Neural cell (in vitro differentiated cells): Measurements from ENCODE around the gene HSPA12A. TPM values are rescaled to one million over a fixed set of nuclear protein-coding genes. Genes with fewer than 3 reads are reported as not detected.

Source experiments
- H2AFZ ChIP-seq: fragments of 200-600, 300-800 bp; sonication (generic), shearing (Covaris generic); 2 replicates; pipeline ENCODE4 v1.6.0; 2014; ENCODE audit warnings: low read depth, mild to moderate bottlenecking, antibody characterized with exemption, low read length, moderate library complexity
- H3F3A ChIP-seq: fragments of 200-600 bp; shearing (Covaris generic); 2 replicates; pipeline ENCODE4 v1.6.1; 2016; ENCODE audit warnings: mild to moderate bottlenecking, moderate library complexity, mixed read lengths, antibody characterized with exemption, low read length; ENCODE audit not compliant: insufficient read depth, poor library complexity, severe bottlenecking
- H3K27ac ChIP-seq: fragments of 200-600, 300-800 bp; sonication (generic), shearing (Covaris generic); 2 replicates; pipeline ENCODE4 v1.5.1; 2014; ENCODE audit warnings: mild to moderate bottlenecking, low read length, moderate library complexity
- H3K27me3 ChIP-seq: fragments of 300-800, 200-600 bp; sonication (generic), shearing (Covaris generic); 2 replicates; pipeline ENCODE4 v1.6.0; 2014; ENCODE audit warnings: mild to moderate bottlenecking, low read depth, low read length, moderate library complexity; ENCODE audit not compliant: insufficient read depth
- H3K36me3 ChIP-seq: fragments of 300-800, 200-600 bp; sonication (generic), shearing (Covaris generic); 2 replicates; pipeline ENCODE4 v1.5.1; 2014; ENCODE audit warnings: mild to moderate bottlenecking, antibody characterized with exemption, low read length, moderate library complexity; ENCODE audit not compliant: insufficient read depth
- H3K4me2 ChIP-seq: fragments of 300-800, 200-600 bp; sonication (generic), shearing (Covaris generic); 2 replicates; pipeline ENCODE4 v1.6.0; 2014; ENCODE audit warnings: mild to moderate bottlenecking, low read length
- H3K4me3 ChIP-seq: fragments of 300-800, 200-600 bp; sonication (generic), shearing (Covaris generic); 2 replicates; pipeline ENCODE4 v1.5.1; 2014; ENCODE audit warnings: mild to moderate bottlenecking, low read length, moderate library complexity
- H3K79me2 ChIP-seq: fragments of 200-600 bp; shearing (Covaris generic); replicated peaks from 2 replicates; pipeline ENCODE4 v1.6.0; 2014; ENCODE audit warnings: mild to moderate bottlenecking, low read length, moderate library complexity; ENCODE audit not compliant: insufficient read depth
- H3K9ac ChIP-seq: fragments of 300-800, 200-600 bp; sonication (generic), shearing (Covaris generic); 2 replicates; pipeline ENCODE4 v1.6.1; 2016; ENCODE audit warnings: mild to moderate bottlenecking, low read length, mixed read lengths
- H3K9me2 ChIP-seq: fragments of 200-600 bp; shearing (Covaris generic); 2 replicates; pipeline ENCODE4 v1.6.1; 2016; ENCODE audit warnings: mild to moderate bottlenecking, low read length, mixed read lengths; ENCODE audit not compliant: insufficient read depth
- H3K9me3 ChIP-seq: fragments of 200-600, 300-800 bp; sonication (generic), shearing (Covaris generic); 2 replicates; pipeline ENCODE4 v1.6.1; 2016; ENCODE audit warnings: mild to moderate bottlenecking, mixed run types, low read length, moderate library complexity, mixed read lengths
- H4K20me1 ChIP-seq: fragments of 200-600 bp; shearing (Covaris generic); 2 replicates; pipeline ENCODE4 v1.6.1; 2016; ENCODE audit warnings: mild to moderate bottlenecking, mixed run types; ENCODE audit not compliant: insufficient read depth
- EP300 ChIP-seq: fragments of 450-650 bp; conservative IDR thresholded peaks from 2 replicates; pipeline ENCODE4 v1.6.1; 2014; ENCODE audit warnings: antibody characterized with exemption, mild to moderate bottlenecking, moderate library complexity; ENCODE audit not compliant: poor library complexity, severe bottlenecking
- EZH2 ChIP-seq: fragments of 200-600, 300-800 bp; shearing (Covaris generic), sonication (generic); IDR thresholded peaks from 2 replicates; pipeline ENCODE4 v1.6.1; 2014; ENCODE audit warnings: antibody characterized with exemption, low read length, borderline replicate concordance, mild to moderate bottlenecking; ENCODE audit not compliant: insufficient read depth, poor library complexity, severe bottlenecking
- MXI1 ChIP-seq: fragments of 450-650 bp; conservative IDR thresholded peaks from 2 replicates; pipeline ENCODE4 v1.6.1; 2014; ENCODE audit warnings: antibody characterized with exemption, mild to moderate bottlenecking; ENCODE audit not compliant: poor library complexity, severe bottlenecking
- POLR2AphosphoS5 ChIP-seq: IDR thresholded peaks from 2 replicates; pipeline ENCODE4 v1.6.1; 2012
- RAD21 ChIP-seq: fragments of 450-650 bp; conservative IDR thresholded peaks from 2 replicates; pipeline ENCODE4 v1.6.1; 2014; ENCODE audit warnings: antibody characterized with exemption, mild to moderate bottlenecking, moderate library complexity
- SMC3 ChIP-seq: fragments of 450-650 bp; conservative IDR thresholded peaks from 2 replicates; pipeline ENCODE4 v1.6.1; 2014; ENCODE audit warnings: antibody characterized with exemption, mild to moderate bottlenecking, moderate library complexity; ENCODE audit not compliant: poor library complexity
- TAF1 ChIP-seq: IDR thresholded peaks from 2 replicates; pipeline ENCODE4 v1.6.1; 2012; ENCODE audit warnings: low read depth
- polyA plus RNA-seq: library from polyadenylated mRNA; depleted of rRNA; stranded (reverse); fragments of >200 nt; gene quantifications from 2 replicates; pipeline ENCODE4 v1.2.3, GENCODE V29; 2014
- TF ChIP-seq, protein P1 (sequence below): fragments of 450-650 bp; IDR thresholded peaks from 2 replicates; pipeline ENCODE4 v1.5.1; 2014; ENCODE audit warnings: antibody characterized with exemption, mild to moderate bottlenecking, moderate library complexity; ENCODE audit not compliant: poor library complexity, severe bottlenecking
- TF ChIP-seq, protein P2 (sequence below): IDR thresholded peaks from 2 replicates; pipeline ENCODE4 v1.6.1; 2012; ENCODE audit warnings: borderline replicate concordance

The HSPA12A gene
- polyA plus RNA-seq, 1 donor from 2014 or later: 5.9 TPM

DNA sequence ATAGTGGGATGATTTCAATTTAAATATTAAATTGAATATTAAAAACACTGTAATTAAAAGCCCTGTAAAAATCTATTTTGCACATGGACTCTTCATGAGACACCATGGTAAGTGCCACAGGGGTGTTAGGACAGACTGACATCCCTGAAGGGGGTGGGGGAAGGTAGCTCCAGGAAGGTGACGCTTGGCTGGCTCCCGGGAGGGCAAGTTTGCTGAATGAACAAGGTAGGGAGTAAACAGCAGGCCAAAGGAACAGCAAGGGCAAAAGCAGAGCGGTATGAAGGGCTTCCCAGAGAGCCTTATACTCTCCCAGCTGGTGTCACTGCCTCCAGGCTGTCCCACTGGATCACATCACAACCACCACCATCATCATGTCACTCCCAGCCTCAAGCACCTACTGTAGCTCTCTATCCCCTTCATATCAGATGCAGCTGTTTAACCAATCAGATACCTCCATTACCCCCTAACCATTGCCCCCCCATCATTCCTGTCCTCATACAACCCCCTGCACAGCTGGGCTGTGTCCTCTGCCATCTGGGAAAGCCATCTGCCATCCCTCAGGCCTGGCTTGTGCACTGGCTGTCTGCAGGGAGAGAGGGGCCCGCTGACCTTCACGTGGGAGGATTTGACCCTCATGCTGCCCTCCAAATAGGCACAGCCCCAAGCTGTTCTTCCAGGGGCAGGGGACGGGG, 19.5 kb downstream of the HSPA12A start:
- Histone ChIP-seq H3K79me2 (no peaks in the 10 kb centered on the region), H3K9me2 (no peaks in the 10 kb centered on the region), H3K9ac (no peak overlapping the region), H2AFZ (no peak overlapping the region), H3K27me3 (no peaks in the 10 kb centered on the region), H3K27ac (no peak overlapping the region), H3K4me3 (no peak overlapping the region), H3K36me3 (no peaks in the 10 kb centered on the region), H4K20me1 (no peaks in the 10 kb centered on the region), H3F3A (no peaks in the 10 kb centered on the region), H3K4me2 (no peak overlapping the region), H3K9me3 (no peaks in the 10 kb centered on the region)
- TF ChIP-seq, protein P1, sequence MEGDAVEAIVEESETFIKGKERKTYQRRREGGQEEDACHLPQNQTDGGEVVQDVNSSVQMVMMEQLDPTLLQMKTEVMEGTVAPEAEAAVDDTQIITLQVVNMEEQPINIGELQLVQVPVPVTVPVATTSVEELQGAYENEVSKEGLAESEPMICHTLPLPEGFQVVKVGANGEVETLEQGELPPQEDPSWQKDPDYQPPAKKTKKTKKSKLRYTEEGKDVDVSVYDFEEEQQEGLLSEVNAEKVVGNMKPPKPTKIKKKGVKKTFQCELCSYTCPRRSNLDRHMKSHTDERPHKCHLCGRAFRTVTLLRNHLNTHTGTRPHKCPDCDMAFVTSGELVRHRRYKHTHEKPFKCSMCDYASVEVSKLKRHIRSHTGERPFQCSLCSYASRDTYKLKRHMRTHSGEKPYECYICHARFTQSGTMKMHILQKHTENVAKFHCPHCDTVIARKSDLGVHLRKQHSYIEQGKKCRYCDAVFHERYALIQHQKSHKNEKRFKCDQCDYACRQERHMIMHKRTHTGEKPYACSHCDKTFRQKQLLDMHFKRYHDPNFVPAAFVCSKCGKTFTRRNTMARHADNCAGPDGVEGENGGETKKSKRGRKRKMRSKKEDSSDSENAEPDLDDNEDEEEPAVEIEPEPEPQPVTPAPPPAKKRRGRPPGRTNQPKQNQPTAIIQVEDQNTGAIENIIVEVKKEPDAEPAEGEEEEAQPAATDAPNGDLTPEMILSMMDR: no peak
- TF ChIP-seq EP300 (no peak), SMC3 (no peak), TAF1 (no peak), MXI1 (no peak), POLR2AphosphoS5 (no peak), EZH2 (no peak), RAD21 (no peak)
- TF ChIP-seq, protein P2, sequence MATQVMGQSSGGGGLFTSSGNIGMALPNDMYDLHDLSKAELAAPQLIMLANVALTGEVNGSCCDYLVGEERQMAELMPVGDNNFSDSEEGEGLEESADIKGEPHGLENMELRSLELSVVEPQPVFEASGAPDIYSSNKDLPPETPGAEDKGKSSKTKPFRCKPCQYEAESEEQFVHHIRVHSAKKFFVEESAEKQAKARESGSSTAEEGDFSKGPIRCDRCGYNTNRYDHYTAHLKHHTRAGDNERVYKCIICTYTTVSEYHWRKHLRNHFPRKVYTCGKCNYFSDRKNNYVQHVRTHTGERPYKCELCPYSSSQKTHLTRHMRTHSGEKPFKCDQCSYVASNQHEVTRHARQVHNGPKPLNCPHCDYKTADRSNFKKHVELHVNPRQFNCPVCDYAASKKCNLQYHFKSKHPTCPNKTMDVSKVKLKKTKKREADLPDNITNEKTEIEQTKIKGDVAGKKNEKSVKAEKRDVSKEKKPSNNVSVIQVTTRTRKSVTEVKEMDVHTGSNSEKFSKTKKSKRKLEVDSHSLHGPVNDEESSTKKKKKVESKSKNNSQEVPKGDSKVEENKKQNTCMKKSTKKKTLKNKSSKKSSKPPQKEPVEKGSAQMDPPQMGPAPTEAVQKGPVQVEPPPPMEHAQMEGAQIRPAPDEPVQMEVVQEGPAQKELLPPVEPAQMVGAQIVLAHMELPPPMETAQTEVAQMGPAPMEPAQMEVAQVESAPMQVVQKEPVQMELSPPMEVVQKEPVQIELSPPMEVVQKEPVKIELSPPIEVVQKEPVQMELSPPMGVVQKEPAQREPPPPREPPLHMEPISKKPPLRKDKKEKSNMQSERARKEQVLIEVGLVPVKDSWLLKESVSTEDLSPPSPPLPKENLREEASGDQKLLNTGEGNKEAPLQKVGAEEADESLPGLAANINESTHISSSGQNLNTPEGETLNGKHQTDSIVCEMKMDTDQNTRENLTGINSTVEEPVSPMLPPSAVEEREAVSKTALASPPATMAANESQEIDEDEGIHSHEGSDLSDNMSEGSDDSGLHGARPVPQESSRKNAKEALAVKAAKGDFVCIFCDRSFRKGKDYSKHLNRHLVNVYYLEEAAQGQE: no peak

DNA sequence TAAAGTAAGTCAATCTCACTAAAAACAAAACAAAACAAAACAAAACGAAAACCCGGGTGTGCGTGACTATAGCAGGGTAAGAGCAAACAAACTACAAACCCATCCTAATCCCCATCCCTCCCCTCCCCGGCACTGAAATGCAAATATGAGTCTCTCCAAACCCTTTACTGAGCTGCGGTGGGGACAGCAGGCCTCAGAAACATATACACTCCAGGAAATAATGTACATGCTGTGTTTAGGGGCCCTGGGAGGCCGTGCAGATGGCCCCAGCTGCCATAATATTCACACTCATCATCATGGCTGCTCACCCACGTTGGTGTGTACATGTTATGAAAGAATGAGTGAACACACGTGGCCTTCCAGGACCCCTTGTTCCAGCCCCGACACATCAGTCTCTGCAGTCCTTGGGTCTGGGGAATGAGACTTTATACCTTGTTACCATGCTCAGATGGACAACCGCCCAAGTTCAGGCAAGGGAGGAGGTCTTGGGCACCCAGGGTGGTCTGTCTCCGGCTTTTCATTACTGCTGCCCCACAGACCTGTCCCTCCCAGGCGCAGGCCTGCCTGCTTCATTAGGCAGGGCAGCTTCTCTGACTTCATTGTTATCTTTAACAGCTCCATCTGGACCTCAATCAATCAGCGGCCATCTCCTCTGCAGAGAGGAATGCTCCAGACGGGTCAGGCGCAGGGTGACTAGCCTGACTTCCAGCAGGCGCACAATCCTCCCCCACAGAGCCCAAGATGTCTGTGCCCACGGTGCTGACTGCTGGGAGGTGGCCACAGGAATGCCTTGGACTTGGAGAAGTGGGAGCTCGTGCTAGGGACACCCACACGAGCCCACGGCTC, 20.6 kb downstream of the HSPA12A start:
- no peak overlapping the region for H3K9ac ChIP-seq
- H3F3A ChIP-seq: no peaks in the 10 kb centered on the region
- H3K9me2 ChIP-seq: no peaks in the 10 kb centered on the region
- no peak overlapping the region for H3K4me2 ChIP-seq
- H4K20me1 ChIP-seq: no peaks in the 10 kb centered on the region
- H3K9me3 ChIP-seq: no peaks in the 10 kb centered on the region
- H3K27me3 ChIP-seq: no peaks in the 10 kb centered on the region
- no peak overlapping the region for H3K27ac ChIP-seq
- no peak overlapping the region for H3K4me3 ChIP-seq
- no peaks in the 10 kb centered on the region for H3K36me3 ChIP-seq
- H3K79me2 ChIP-seq: no peaks in the 10 kb centered on the region
- TF ChIP-seq EP300 (no peak), POLR2AphosphoS5 (no peak), EZH2 (no peak), RAD21 (no peak), SMC3 (no peak), TAF1 (no peak), MXI1 (no peak)
- TF ChIP-seq, protein P1: no peak
- TF ChIP-seq, protein P2: no peak
- no peak overlapping the region for H2AFZ ChIP-seq
